Hepatocyte (in vitro differentiated cells): ENCODE data around the gene LRRC47. TPM values are rescaled to one million over a fixed set of nuclear protein-coding genes. Genes with fewer than 3 reads are reported as not detected.

Experiments used
- DNase-seq: peaks from one replicate; pipeline ENCODE4 v3.0.0-alpha.2; 2016; ENCODE audit warnings: low spot score
- H2AFZ ChIP-seq: fragments of 200-600 bp; sonication (generic); 2 replicates; pipeline ENCODE4 v1.6.0; 2016; ENCODE audit warnings: antibody characterized with exemption, mild to moderate bottlenecking
- H3K27ac ChIP-seq: fragments of 200-600 bp; sonication (generic); 2 replicates; pipeline ENCODE4 v1.5.1; 2016; ENCODE audit warnings: mild to moderate bottlenecking
- H3K27me3 ChIP-seq: fragments of 200-600 bp; sonication (generic); 2 replicates; pipeline ENCODE4 v1.6.1; 2016
- H3K36me3 ChIP-seq: fragments of 200-600 bp; sonication (generic); replicated peaks from 2 replicates; pipeline ENCODE4 v1.5.1; 2016; ENCODE audit warnings: low read depth; ENCODE audit not compliant: insufficient read depth
- H3K4me1 ChIP-seq: fragments of 200-600 bp; sonication (generic); 2 replicates; pipeline ENCODE4 v1.5.1; 2016; ENCODE audit warnings: mild to moderate bottlenecking, moderate library complexity; ENCODE audit not compliant: insufficient read depth
- H3K4me2 ChIP-seq: fragments of 200-600 bp; sonication (generic); 2 replicates; pipeline ENCODE4 v1.6.0; 2016
- H3K4me3 ChIP-seq: fragments of 200-600 bp; sonication (generic); 2 replicates; pipeline ENCODE4 v1.5.1; 2016; ENCODE audit warnings: mild to moderate bottlenecking
- H3K79me2 ChIP-seq: fragments of 200-600 bp; sonication (generic); 2 replicates; pipeline ENCODE4 v1.6.0; 2017; ENCODE audit warnings: mild to moderate bottlenecking
- H3K9me2 ChIP-seq: fragments of 200-600 bp; sonication (generic); replicated peaks from 2 replicates; pipeline ENCODE4 v1.6.0; 2017; ENCODE audit warnings: mild to moderate bottlenecking; ENCODE audit not compliant: insufficient read depth
- H3K9me3 ChIP-seq: fragments of 200-600 bp; sonication (generic); 2 replicates; pipeline ENCODE4 v1.5.1; 2016; ENCODE audit warnings: low read depth, mild to moderate bottlenecking
- H4K20me1 ChIP-seq: fragments of 200-600 bp; sonication (generic); 2 replicates; pipeline ENCODE4 v1.6.0; 2016; ENCODE audit warnings: mild to moderate bottlenecking; ENCODE audit not compliant: insufficient read depth, poor library complexity, severe bottlenecking
- CTCF ChIP-seq: fragments of 200-600 bp; sonication (generic); IDR thresholded peaks from 2 replicates; pipeline ENCODE4 v1.5.1; 2016; ENCODE audit warnings: antibody characterized with exemption, mild to moderate bottlenecking; ENCODE audit not compliant: poor library complexity
- EZH2 ChIP-seq: fragments of 200-600 bp; sonication (generic); IDR thresholded peaks from 2 replicates; pipeline ENCODE4 v1.6.1; 2016; ENCODE audit warnings: antibody characterized with exemption, mild to moderate bottlenecking, borderline replicate concordance
- EZH2phosphoT487 ChIP-seq: fragments of 200-600 bp; sonication (generic); IDR thresholded peaks from one replicate; pipeline ENCODE4 v1.6.1; 2018; ENCODE audit warnings: antibody characterized with exemption, mild to moderate bottlenecking, low read depth, moderate library complexity; ENCODE audit not compliant: unreplicated experiment, severe bottlenecking
- WGBS: methylation state at CpG from one replicate; pipeline ENCODE4 v1.1.6; 2016; ENCODE audit warnings: low lambda C conversion rate; ENCODE audit errors: missing lambda C conversion rate; 5-methylcytosine and 5-hydroxymethylcytosine counted together
- polyA plus RNA-seq: library from polyadenylated mRNA; unstranded; fragments of >200 nt; fragmentation: Nextera tagmentation; extraction: Ambion mirVana; gene quantifications from 2 replicates; pipeline ENCODE4 v1.2.1, GENCODE V29; 2016
- total RNA-seq: library from RNA; depleted of rRNA; stranded (reverse); fragments of >200 nt; gene quantifications from 2 replicates; pipeline ENCODE4 v1.2.3, GENCODE V29; 2014

Gene LRRC47
- total and polyA plus RNA-seq, 2 experiments from 2014 or later, result 36.2 to 38.8 TPM

- no peak for DNase-seq
- no peak overlapping the region for H3K4me2 ChIP-seq
- WGBS, result 92% methylated on average over 9 of the region's 9 CpGs
Observed at GRCh38 chr1:3740042-3740441, 56.3 kb downstream of the LRRC47 start.

GRCh38 chr1:3738943-3739342 is 57.4 kb downstream of the LRRC47 start:
- no peaks in the 10 kb centered on the region for H3K9me3 ChIP-seq
- H3K4me2 ChIP-seq, result no peak overlapping the region
- no peaks in the 10 kb centered on the region for H3K36me3 ChIP-seq
- TF ChIP-seq EZH2phosphoT487 (no peak), EZH2 (no peak), CTCF (no peak)
- no peaks in the 10 kb centered on the region for H3K9me2 ChIP-seq
- 87% methylated on average over 12 of the region's 12 CpGs for WGBS
- H4K20me1 ChIP-seq, result no peaks in the 10 kb centered on the region
- no peak for DNase-seq
- H3K4me3 ChIP-seq, result no peak overlapping the region
- H3K4me1 ChIP-seq, result no peaks in the 10 kb centered on the region
- H2AFZ ChIP-seq, result no peak overlapping the region
- no peaks in the 10 kb centered on the region for H3K27me3 ChIP-seq
- H3K79me2 ChIP-seq, result no peaks in the 10 kb centered on the region
- no peak overlapping the region for H3K27ac ChIP-seq

More at GRCh38 chr1:3740042-3740441, 56.3 kb downstream of the LRRC47 start:
- Histone ChIP-seq H3K79me2 (peaks cover 3% of the 10 kb centered on the region), H3K27me3 (no peaks in the 10 kb centered on the region), H3K9me2 (no peaks in the 10 kb centered on the region), H3K4me1 (no peaks in the 10 kb centered on the region), H2AFZ (no peak overlapping the region), H3K9me3 (no peaks in the 10 kb centered on the region), H3K4me3 (no peak overlapping the region), H3K36me3 (no peaks in the 10 kb centered on the region), H3K27ac (no peak overlapping the region), H4K20me1 (no peaks in the 10 kb centered on the region)
- TF ChIP-seq EZH2phosphoT487, result no peak
- TF ChIP-seq CTCF, result no peak
- TF ChIP-seq EZH2, result no peak

- Histone ChIP-seq H3K9me2 (no peaks in the 10 kb centered on the region), H3K27ac (no peak overlapping the region), H3K4me2 (no peak overlapping the region), H3K79me2 (no peaks in the 10 kb centered on the region), H3K36me3 (no peaks in the 10 kb centered on the region), H3K4me1 (no peaks in the 10 kb centered on the region), H3K4me3 (no peak overlapping the region), H2AFZ (no peak overlapping the region), H3K9me3 (no peaks in the 10 kb centered on the region), H3K27me3 (no peaks in the 10 kb centered on the region), H4K20me1 (no peaks in the 10 kb centered on the region)
- no peak for DNase-seq
- no peak for TF ChIP-seq EZH2phosphoT487
- TF ChIP-seq CTCF, result no peak
- 95% methylated on average over 14 of the region's 14 CpGs for WGBS
Observed at GRCh38 chr1:3736708-3737107, 59.6 kb downstream of the LRRC47 start.

DNA sequence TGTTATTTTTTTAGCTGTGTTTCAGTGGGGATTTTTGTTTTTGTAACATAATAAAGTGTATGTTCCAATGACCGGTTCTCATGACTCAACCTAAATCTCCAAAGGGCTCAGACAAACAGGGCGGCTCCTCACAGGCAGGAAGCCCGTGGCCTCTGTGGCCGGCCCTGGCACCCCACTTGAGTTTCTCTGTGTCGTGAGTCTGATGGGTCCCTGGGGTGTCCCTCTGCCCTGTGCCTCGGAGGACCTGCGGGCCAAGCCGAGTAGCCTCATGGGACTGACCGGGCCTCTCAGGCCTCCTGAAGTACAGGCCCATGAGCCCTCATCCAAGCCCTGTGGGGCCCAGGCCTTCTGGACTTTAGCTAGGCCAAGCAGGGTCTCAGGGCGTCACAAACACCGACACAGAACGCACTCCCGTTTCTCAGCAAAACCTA is 60.2 kb downstream of the LRRC47 start:
- Histone ChIP-seq H4K20me1 (no peaks in the 10 kb centered on the region), H3K36me3 (no peaks in the 10 kb centered on the region), H3K4me1 (no peaks in the 10 kb centered on the region), H3K4me3 (no peak overlapping the region), H3K9me3 (no peaks in the 10 kb centered on the region), H3K79me2 (no peaks in the 10 kb centered on the region), H3K27ac (no peak overlapping the region), H2AFZ (no peak overlapping the region), H3K4me2 (no peak overlapping the region), H3K9me2 (no peaks in the 10 kb centered on the region), H3K27me3 (no peaks in the 10 kb centered on the region)
- TF ChIP-seq EZH2 (no peak), EZH2phosphoT487 (no peak), CTCF (no peak)
- DNase-seq, result no peak
- 93% methylated on average over 13 of the region's 13 CpGs for WGBS
